ENCODE results near the gene SYTL3. TPM values are rescaled to one million over a fixed set of nuclear protein-coding genes. Genes with fewer than 3 reads are reported as not detected.
A peak's percentile ranks its signal among the peaks of the same experiment; 100 is the strongest.

Gene SYTL3
- polyA plus RNA-seq, 1 donor (not counting 4 experiments of a cell fraction or from before 2014, with no cell fraction given) = 1.4 TPM

DNA sequence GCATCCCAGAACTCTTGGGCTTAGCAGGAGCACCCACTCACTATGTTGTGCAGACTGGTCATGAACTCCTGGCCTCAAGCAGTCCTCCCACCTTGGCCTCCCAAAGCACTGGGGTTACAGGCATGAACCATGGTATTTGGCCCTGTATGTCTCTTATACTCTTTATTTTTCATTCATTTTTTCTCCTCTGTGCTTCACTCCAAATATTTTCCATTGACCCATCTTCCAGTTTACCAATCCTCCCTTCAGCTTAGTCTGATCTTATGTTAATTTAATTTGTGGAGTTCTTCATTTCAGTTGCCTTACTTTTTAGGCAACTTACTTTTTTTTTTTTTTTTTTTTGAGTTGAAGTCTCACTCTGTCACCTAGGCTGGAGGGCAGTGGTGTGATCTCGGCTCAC, 89.8 kb downstream of the SYTL3 start:
- H2AFZ ChIP-seq (ENCODE audit: control insufficient read depth, low read length) = no peak overlapping the region
- H3K36me3 ChIP-seq (ENCODE audit: control insufficient read depth in 2 of 2, extremely low read depth in 1 of 2, insufficient read depth in 2 of 2, low read length in 2 of 2) = no peaks in the 10 kb centered on the region
- H3K4me1 ChIP-seq (ENCODE audit: control insufficient read depth, extremely low read depth, insufficient read depth, low read length) = peaks cover 32% of the 10 kb centered on the region
- H3K9me3 ChIP-seq (ENCODE audit: control insufficient read depth, low read depth, low read length) = peaks cover 3% of the 10 kb centered on the region
- TF ChIP-seq EZH2 (IDR thresholded peaks at IDR 0.05; ENCODE audit: low read length) = no peak
- TF ChIP-seq, protein P1, sequence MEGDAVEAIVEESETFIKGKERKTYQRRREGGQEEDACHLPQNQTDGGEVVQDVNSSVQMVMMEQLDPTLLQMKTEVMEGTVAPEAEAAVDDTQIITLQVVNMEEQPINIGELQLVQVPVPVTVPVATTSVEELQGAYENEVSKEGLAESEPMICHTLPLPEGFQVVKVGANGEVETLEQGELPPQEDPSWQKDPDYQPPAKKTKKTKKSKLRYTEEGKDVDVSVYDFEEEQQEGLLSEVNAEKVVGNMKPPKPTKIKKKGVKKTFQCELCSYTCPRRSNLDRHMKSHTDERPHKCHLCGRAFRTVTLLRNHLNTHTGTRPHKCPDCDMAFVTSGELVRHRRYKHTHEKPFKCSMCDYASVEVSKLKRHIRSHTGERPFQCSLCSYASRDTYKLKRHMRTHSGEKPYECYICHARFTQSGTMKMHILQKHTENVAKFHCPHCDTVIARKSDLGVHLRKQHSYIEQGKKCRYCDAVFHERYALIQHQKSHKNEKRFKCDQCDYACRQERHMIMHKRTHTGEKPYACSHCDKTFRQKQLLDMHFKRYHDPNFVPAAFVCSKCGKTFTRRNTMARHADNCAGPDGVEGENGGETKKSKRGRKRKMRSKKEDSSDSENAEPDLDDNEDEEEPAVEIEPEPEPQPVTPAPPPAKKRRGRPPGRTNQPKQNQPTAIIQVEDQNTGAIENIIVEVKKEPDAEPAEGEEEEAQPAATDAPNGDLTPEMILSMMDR (optimal IDR thresholded peaks at IDR 0.05 in 1 of 3, IDR thresholded peaks at IDR 0.05 in 1 of 3, conservative IDR thresholded peaks at IDR 0.05 in 1 of 3; ENCODE audit: extremely low read depth in 1 of 3, insufficient read depth in 2 of 3, low read length in 3 of 3) = no peak
- no peak overlapping the region for H3K27ac ChIP-seq (ENCODE audit: control insufficient read depth, insufficient read depth, low read length)
- H3K9ac ChIP-seq (ENCODE audit: control insufficient read depth, extremely low read depth, insufficient read depth, low read length) = no peak overlapping the region
- DNase-seq (ENCODE audit: low read depth, low spot score) (no peak), FAIRE-seq (no peak)
- no peaks in the 10 kb centered on the region for H3K27me3 ChIP-seq (ENCODE audit: control insufficient read depth, extremely low read depth, insufficient read depth, low read length)
- H4K20me1 ChIP-seq (ENCODE audit: control insufficient read depth, extremely low read depth, insufficient read depth, low read length) = no peaks in the 10 kb centered on the region
- no peaks in the 10 kb centered on the region for H3K79me2 ChIP-seq (ENCODE audit: control insufficient read depth, insufficient read depth, low read length)
- no peak overlapping the region for H3K4me3 ChIP-seq (ENCODE audit: control insufficient read depth in 2 of 3, extremely low read depth in 1 of 3, insufficient read depth in 2 of 3, low read depth in 1 of 3, low read length in 3 of 3)
- no peak overlapping the region for H3K4me2 ChIP-seq (ENCODE audit: control insufficient read depth, extremely low read depth, insufficient read depth, low read depth, low read length)
- dilution Hi-C loops (cut with MboI; ENCODE audit: extremely low pct_ligation_motif_present, low sequenced_read_pairs) = no loop called here
- H3K9me1 ChIP-seq (ENCODE audit: control insufficient read depth, extremely low read depth, insufficient read depth, low read length) = no peaks in the 10 kb centered on the region

GRCh38 chr6:158743033-158743651, 93.3 kb downstream of the SYTL3 start:
- no peak for DNase-seq (ENCODE audit: low read depth, low spot score)
- TF ChIP-seq EZH2 (IDR thresholded peaks at IDR 0.05; ENCODE audit: low read length) = no peak
- TF ChIP-seq, protein P1 (optimal IDR thresholded peaks at IDR 0.05 in 1 of 3, IDR thresholded peaks at IDR 0.05 in 1 of 3, conservative IDR thresholded peaks at IDR 0.05 in 1 of 3; ENCODE audit: extremely low read depth in 1 of 3, insufficient read depth in 2 of 3, low read length in 3 of 3) = no peak
- peak overlapping the region; percentile 33 for H3K27ac ChIP-seq (ENCODE audit: control insufficient read depth, insufficient read depth, low read length)
- peaks cover 3% of the 10 kb centered on the region for H3K9me3 ChIP-seq (ENCODE audit: control insufficient read depth, low read depth, low read length)
- no peak overlapping the region for H2AFZ ChIP-seq (ENCODE audit: control insufficient read depth, low read length)
- no peaks in the 10 kb centered on the region for H3K27me3 ChIP-seq (ENCODE audit: control insufficient read depth, extremely low read depth, insufficient read depth, low read length)
- H3K4me3 ChIP-seq (ENCODE audit: control insufficient read depth in 2 of 3, extremely low read depth in 1 of 3, insufficient read depth in 2 of 3, low read depth in 1 of 3, low read length in 3 of 3) = no peak overlapping the region
- no peaks in the 10 kb centered on the region for H3K79me2 ChIP-seq (ENCODE audit: control insufficient read depth, insufficient read depth, low read length)
- H3K4me1 ChIP-seq (ENCODE audit: control insufficient read depth, extremely low read depth, insufficient read depth, low read length) = peaks cover 29% of the 10 kb centered on the region
- no peaks in the 10 kb centered on the region for H3K9me1 ChIP-seq (ENCODE audit: control insufficient read depth, extremely low read depth, insufficient read depth, low read length)
- dilution Hi-C loops (cut with MboI; ENCODE audit: extremely low pct_ligation_motif_present, low sequenced_read_pairs) = no loop called here
- no peaks in the 10 kb centered on the region for H3K36me3 ChIP-seq (ENCODE audit: control insufficient read depth in 2 of 2, extremely low read depth in 1 of 2, insufficient read depth in 2 of 2, low read length in 2 of 2)
- peak overlapping the region; percentile 10 for H3K4me2 ChIP-seq (ENCODE audit: control insufficient read depth, extremely low read depth, insufficient read depth, low read depth, low read length)
- no peaks in the 10 kb centered on the region for H4K20me1 ChIP-seq (ENCODE audit: control insufficient read depth, extremely low read depth, insufficient read depth, low read length)
- peak; percentile 95 for FAIRE-seq
- H3K9ac ChIP-seq (ENCODE audit: control insufficient read depth, extremely low read depth, insufficient read depth, low read length) = no peak overlapping the region

Measured in keratinocyte (primary cell).